Liver (tissue), 3 donors: Measurements from ENCODE around the gene DOCK11.

ENCODE experiments used
- CTCF ChIP-seq: fragments of 150-350 bp; IDR thresholded peaks from 2 replicates; pipeline ENCODE4 v1.5.1; 2017; ENCODE audit warnings: improper control_type of control experiment, low read depth, low read length; ENCODE audit not compliant: missing input control
- GABPA ChIP-seq, 2 donors: IDR thresholded peaks in 1 of 2; conservative IDR thresholded peaks in 1 of 2; 2 replicates each; pipeline ENCODE4 v1.6.1; 2016; ENCODE audit warnings: antibody characterized with exemption in 2 of 2, mild to moderate bottlenecking in 1 of 2, moderate library complexity in 1 of 2
- JUND ChIP-seq, 2 donors: IDR thresholded peaks; 2 replicates each; pipeline ENCODE4 v1.6.1; 2016; ENCODE audit warnings: antibody characterized with exemption in 2 of 2
- MAX ChIP-seq: IDR thresholded peaks from 2 replicates; pipeline ENCODE4 v1.6.1; 2016; ENCODE audit warnings: antibody characterized with exemption
- REST ChIP-seq: IDR thresholded peaks from 2 replicates; pipeline ENCODE4 v1.6.1; 2016; ENCODE audit warnings: antibody characterized with exemption, mild to moderate bottlenecking
- RXRA ChIP-seq, 2 donors: IDR thresholded peaks; 2 replicates each; pipeline ENCODE4 v1.6.1; 2017 to 2018; ENCODE audit warnings: antibody characterized with exemption in 2 of 2, mild to moderate bottlenecking in 1 of 2
- SP1 ChIP-seq: IDR thresholded peaks from 2 replicates; pipeline ENCODE4 v1.6.1; 2018; ENCODE audit warnings: antibody characterized with exemption, mild to moderate bottlenecking
- TAF1 ChIP-seq: conservative IDR thresholded peaks from 2 replicates; pipeline ENCODE4 v1.6.1; 2016; ENCODE audit warnings: antibody characterized with exemption, mild to moderate bottlenecking
- YY1 ChIP-seq: IDR thresholded peaks from 2 replicates; pipeline ENCODE4 v1.6.1; 2016; ENCODE audit warnings: antibody characterized with exemption, mild to moderate bottlenecking
- donor health status: healthy.
- donor health status: healthy.

- TF ChIP-seq CTCF (no peak), REST (no peak), MAX (no peak), SP1 (peak; percentile 28), JUND (IDR thresholded peaks at IDR 0.05) (no peak), TAF1 (peak; percentile 54), RXRA (IDR thresholded peaks at IDR 0.05) (peak; percentile 26 to 38), YY1 (no peak), GABPA (IDR thresholded peaks at IDR 0.05 in 1 of 2, conservative IDR thresholded peaks at IDR 0.05 in 1 of 2) (no peak)
Observed at GRCh38 chrX:118727686-118728339, 232.2 kb downstream of the DOCK11 start.
